COLO829 (cell line): ENCODE data around the gene IL1RAP.
A peak's percentile ranks its signal among the peaks of the same experiment; 100 is the strongest.
"Not testable (repeated sequence)": the region's sequence is repeated elsewhere in the genome, so short reads cannot be mapped to it uniquely, and the experiment has no call there.

Experiments used
- DNase-seq: peaks from one replicate; pipeline ENCODE4 v3.0.0; 2012; ENCODE audit warnings: low spot score

The IL1RAP gene

GRCh38 chr3:190513409-190514370, at the start of gene IL1RAP:
IL1RAP (plus strand) TSS chr3:190514085; CDS start chr3:190564290, 50,205 bp downstream.
- peak; percentile 88 for DNase-seq

GRCh38 chr3:190467922-190468321, 46.0 kb upstream of the IL1RAP start:
- no peak for DNase-seq

- not testable (repeated sequence) for DNase-seq
These were observed 40.6 kb upstream of the IL1RAP start for GRCh38 chr3:190473261-190473660.

GRCh38 chr3:190481779-190482178, 32.1 kb upstream of the IL1RAP start:
- DNase-seq, result no peak

- DNase-seq, result no peak
These were observed 27.9 kb upstream of the IL1RAP start for GRCh38 chr3:190485830-190486532.

GRCh38 chr3:190486533-190486864, 27.4 kb upstream of the IL1RAP start:
- DNase-seq, result no peak

GRCh38 chr3:190486908-190487607, 26.8 kb upstream of the IL1RAP start:
- DNase-seq, result no peak

- no peak for DNase-seq
These were observed 22.3 kb upstream of the IL1RAP start for GRCh38 chr3:190491533-190492054.

- no peak for DNase-seq
These were observed 21.8 kb upstream of the IL1RAP start for GRCh38 chr3:190492129-190492528.

GRCh38 chr3:190492966-190493365, 20.9 kb upstream of the IL1RAP start:
- no peak for DNase-seq

GRCh38 chr3:190494907-190495306, 19.0 kb upstream of the IL1RAP start:
- no peak for DNase-seq

- no peak for DNase-seq
These were observed 18.5 kb upstream of the IL1RAP start for GRCh38 chr3:190495354-190495753.

GRCh38 chr3:190495796-190496195, 18.1 kb upstream of the IL1RAP start:
- no peak for DNase-seq

- DNase-seq, result no peak
These were observed 17.0 kb upstream of the IL1RAP start for GRCh38 chr3:190496859-190497258.

GRCh38 chr3:190497811-190498210, 16.1 kb upstream of the IL1RAP start:
- peak; percentile 94 for DNase-seq

GRCh38 chr3:190498293-190498692, 15.6 kb upstream of the IL1RAP start:
- no peak for DNase-seq

- DNase-seq, result no peak
These were observed 14.8 kb upstream of the IL1RAP start for GRCh38 chr3:190499122-190499521.

- DNase-seq, result no peak
These were observed 10.9 kb upstream of the IL1RAP start for GRCh38 chr3:190502946-190503345.

GRCh38 chr3:190504354-190505125, 9.3 kb upstream of the IL1RAP start:
- peak; percentile 85 for DNase-seq

GRCh38 chr3:190505381-190506003, 8.4 kb upstream of the IL1RAP start:
- no peak for DNase-seq

- no peak for DNase-seq
These were observed 7.6 kb upstream of the IL1RAP start for GRCh38 chr3:190506271-190506670.
